ENCODE measurements around the gene NKAPD1. TPM values are rescaled to one million over a fixed set of nuclear protein-coding genes. Genes with fewer than 3 reads are reported as not detected.

NKAPD1 gene
- total and polyA plus RNA-seq, 2 of the 13 experiments (the other 11 are each of a cell fraction or from before 2014, with no cell fraction given) = 11.2 to 22.5 TPM

DNA sequence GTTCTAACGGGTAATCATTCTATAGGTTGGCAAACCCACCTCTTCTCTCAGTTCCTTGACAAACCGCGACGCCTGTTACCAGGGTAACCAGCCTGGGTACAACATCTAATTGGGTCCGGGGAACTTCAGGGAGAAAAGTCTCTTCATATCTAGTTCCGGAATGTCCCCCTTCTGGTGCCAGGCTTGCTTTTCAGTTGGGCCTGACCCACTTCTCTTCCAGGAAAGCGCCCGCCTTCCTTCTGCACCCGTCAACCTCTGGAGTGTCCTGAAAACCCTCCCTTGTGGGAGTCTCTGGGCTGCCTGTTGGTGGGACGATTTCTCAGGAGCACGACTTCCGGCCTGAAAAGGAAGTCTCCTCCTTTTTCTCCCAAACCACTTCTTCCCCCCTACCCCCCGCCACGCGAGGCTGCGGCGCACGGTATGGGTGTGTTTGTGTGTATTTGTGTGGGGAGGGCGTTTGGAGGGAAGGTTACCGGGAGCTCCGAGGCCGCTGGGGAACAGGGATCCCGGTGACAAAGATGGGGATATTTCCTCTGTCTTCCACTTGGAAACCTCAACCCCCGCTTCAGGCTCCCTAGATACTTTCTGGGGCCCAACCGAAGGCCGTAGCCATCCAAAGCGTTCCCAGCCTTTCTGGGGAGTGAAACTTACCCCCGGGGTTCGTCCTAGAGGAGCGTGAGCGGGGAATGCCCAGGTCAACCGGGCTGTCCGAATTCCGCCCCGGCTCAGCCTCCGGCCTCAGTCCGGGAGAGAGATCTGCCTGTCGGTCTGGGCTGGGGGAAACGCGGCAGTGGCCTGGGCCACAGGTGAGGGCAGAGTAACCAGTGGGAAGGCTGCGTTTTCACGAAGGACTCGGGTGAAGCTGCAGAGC, at the start of gene NKAPD1, which contains the start of gene PIH1D2 (continued):
- TF ChIP-seq ZNF800 (CRISPR knock-in tag; IDR thresholded peaks at IDR 0.05) (no peak), HOXA3 (CRISPR knock-in tag; IDR thresholded peaks at IDR 0.05) (peak; percentile 31; the same call in 1 of the 2 replicates), MLLT10 (CRISPR knock-in tag; IDR thresholded peaks at IDR 0.05) (no peak), ZNF580 (CRISPR knock-in tag; IDR thresholded peaks at IDR 0.05; ENCODE audit: borderline replicate concordance, low read depth) (no peak), NFATC3 (CRISPR knock-in tag; IDR thresholded peaks at IDR 0.05) (0 out of 2 replicates have a peak, but pooled peaks have one; percentile 58), TFDP2 (CRISPR knock-in tag; IDR thresholded peaks at IDR 0.05) (peak; percentile 57; the same call in 1 of the 2 replicates), GZF1 (CRISPR knock-in tag; IDR thresholded peaks at IDR 0.05) (no peak), GATA4 (IDR thresholded peaks at IDR 0.05; ENCODE audit: borderline replicate concordance, low read depth) (no peak), ZSCAN30 (CRISPR knock-in tag; IDR thresholded peaks at IDR 0.05) (no peak), PRPF4 (IDR thresholded peaks at IDR 0.05; ENCODE audit: low read depth, low read length, poor library complexity, severe bottlenecking) (no peak), KDM5B (CRISPR knock-in tag; IDR thresholded peaks at IDR 0.05; ENCODE audit: borderline replicate concordance) (peak; percentile 55; the same call in 1 of the 2 replicates), SAFB2 (CRISPR knock-in tag; IDR thresholded peaks at IDR 0.05; ENCODE audit: borderline replicate concordance, low read depth) (no peak), ZNF496 (CRISPR knock-in tag; IDR thresholded peaks at IDR 0.05; ENCODE audit: insufficient replicate concordance) (no peak), TCF12 (IDR thresholded peaks at IDR 0.05) (no peak), TCF12 (CRISPR knock-in tag; IDR thresholded peaks at IDR 0.05) (no peak), DR1 (CRISPR knock-in tag; IDR thresholded peaks at IDR 0.05) (peak; percentile 33; the same call in 1 of the 2 replicates), ARNT (IDR thresholded peaks at IDR 0.05) (no peak), ZFAT (CRISPR knock-in tag; conservative IDR thresholded peaks at IDR 0.05) (no peak), ZNF224 (CRISPR knock-in tag; IDR thresholded peaks at IDR 0.05) (peak; percentile 62; the same call in 1 of the 2 replicates), DNMT1 (CRISPR knock-in tag; IDR thresholded peaks at IDR 0.05) (no peak), NR2C2 (CRISPR knock-in tag; IDR thresholded peaks at IDR 0.05; ENCODE audit: borderline replicate concordance) (peak; percentile 81; the same call in 1 of the 2 replicates), SRF (IDR thresholded peaks at IDR 0.05; ENCODE audit: low read depth, low read length) (no peak), RFXANK (CRISPR knock-in tag; IDR thresholded peaks at IDR 0.05) (no peak)
- TF ChIP-seq, protein P1, sequence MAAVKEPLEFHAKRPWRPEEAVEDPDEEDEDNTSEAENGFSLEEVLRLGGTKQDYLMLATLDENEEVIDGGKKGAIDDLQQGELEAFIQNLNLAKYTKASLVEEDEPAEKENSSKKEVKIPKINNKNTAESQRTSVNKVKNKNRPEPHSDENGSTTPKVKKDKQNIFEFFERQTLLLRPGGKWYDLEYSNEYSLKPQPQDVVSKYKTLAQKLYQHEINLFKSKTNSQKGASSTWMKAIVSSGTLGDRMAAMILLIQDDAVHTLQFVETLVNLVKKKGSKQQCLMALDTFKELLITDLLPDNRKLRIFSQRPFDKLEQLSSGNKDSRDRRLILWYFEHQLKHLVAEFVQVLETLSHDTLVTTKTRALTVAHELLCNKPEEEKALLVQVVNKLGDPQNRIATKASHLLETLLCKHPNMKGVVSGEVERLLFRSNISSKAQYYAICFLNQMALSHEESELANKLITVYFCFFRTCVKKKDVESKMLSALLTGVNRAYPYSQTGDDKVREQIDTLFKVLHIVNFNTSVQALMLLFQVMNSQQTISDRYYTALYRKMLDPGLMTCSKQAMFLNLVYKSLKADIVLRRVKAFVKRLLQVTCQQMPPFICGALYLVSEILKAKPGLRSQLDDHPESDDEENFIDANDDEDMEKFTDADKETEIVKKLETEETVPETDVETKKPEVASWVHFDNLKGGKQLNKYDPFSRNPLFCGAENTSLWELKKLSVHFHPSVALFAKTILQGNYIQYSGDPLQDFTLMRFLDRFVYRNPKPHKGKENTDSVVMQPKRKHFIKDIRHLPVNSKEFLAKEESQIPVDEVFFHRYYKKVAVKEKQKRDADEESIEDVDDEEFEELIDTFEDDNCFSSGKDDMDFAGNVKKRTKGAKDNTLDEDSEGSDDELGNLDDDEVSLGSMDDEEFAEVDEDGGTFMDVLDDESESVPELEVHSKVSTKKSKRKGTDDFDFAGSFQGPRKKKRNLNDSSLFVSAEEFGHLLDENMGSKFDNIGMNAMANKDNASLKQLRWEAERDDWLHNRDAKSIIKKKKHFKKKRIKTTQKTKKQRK (IDR thresholded peaks at IDR 0.05; ENCODE audit: low read length) = no peak
